DMS79 (cell line): ENCODE results near the gene BLTP2.

ENCODE experiments used
- DNase-seq: peaks from one replicate; lab custom pipeline; 2025; lab: John Stamatoyannopoulos, UW

BLTP2 gene

DNA sequence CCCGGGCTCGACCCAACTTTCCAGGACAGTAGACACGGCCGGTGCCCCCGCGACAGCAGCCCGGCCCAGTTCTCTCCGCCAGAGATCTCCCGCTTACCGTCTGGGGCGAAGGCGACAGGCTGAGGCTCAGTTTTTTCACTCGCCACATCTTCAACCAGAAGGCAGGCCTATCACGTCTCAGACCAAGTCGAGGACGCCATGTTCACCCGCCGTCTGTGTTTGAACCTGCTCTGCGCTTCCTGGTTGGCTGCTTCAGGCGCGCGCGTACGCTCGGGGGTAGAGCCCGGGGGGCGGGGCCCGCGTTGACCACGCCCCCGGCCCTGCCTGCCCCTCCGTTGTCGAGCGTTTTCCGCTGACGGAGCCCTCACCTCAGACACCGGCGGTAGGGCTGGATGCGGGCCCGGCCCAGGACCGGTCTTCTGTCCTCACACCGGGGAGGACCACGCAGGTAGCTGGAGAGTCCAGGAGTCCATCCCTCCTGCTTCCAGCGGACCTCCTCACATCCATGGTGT lies 46.1 kb downstream of the BLTP2 start, which contains the start of gene SPAG5:
SPAG5 (minus strand) TSS at position 227 of the 512 bp plus-strand sequence; CDS start at position 148, 79 bp downstream.
- DNase-seq: peak; percentile 95

- no peak for DNase-seq
These were observed 46.6 kb downstream of the BLTP2 start for GRCh38 chr17:28598389-28598788.

GRCh38 chr17:28597606-28598383 lies 47.2 kb downstream of the BLTP2 start:
- DNase-seq: no peak
